Right lobe of liver (tissue), 4 donors: ENCODE results near the gene SYNGR3.

Source experiments
- POLR2A ChIP-seq: fragments of 450-650 bp; IDR thresholded peaks from one replicate; pipeline ENCODE4 v1.6.1; 2017; ENCODE audit warnings: antibody characterized with exemption, mild to moderate bottlenecking
- TF ChIP-seq, protein P1 (sequence below), 4 donors: fragments of 200-600 bp in 3 of 4; fragments of 450-650 bp in 1 of 4; IDR thresholded peaks; one replicate each; pipeline versions ENCODE4 v1.5.1 to v1.8.0; 2016 to 2022; ENCODE audit warnings: antibody characterized with exemption in 4 of 4, mild to moderate bottlenecking in 2 of 4
- donor health status: DM: no; HTN: no; CAD: no.
- donor health status: DM: no; HTN: no; CAD: no.
- donor health status: DM: no; HTN: yes; CAD: no.

DNA sequence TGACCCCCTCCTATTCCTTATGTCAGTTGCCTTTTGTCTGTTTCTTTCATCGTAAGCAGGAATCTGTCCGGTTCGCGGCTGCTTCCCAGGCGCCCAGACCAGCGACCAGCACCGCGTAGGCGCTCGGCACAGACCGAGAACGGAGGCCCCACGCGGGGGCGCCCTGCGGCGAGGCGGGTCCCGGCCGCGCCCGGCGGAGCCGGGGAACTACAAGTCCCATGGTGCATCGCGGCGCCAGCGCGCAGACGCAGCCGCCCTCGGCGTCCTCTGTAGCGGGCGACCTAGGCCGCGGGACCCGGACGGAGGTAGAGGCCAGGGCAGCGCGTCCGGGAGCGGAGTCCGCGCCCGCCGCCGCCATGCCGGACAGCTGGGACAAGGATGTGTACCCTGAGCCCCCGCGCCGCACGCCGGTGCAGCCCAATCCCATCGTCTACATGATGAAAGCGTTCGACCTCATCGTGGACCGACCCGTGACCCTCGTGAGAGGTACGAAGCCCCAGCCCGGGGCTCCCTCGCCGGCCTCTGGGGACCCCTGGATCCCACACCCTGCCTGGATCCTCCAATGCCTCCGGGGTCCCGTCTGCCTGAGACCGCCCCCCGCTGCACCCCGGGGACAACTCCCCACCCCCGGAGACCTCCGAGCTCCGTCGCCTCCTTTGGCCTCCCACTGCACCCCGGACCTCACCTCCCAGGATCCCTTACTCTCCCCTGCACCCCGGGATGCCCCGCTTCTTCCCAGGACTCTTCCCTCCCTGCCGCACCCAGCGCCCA, 30.3 kb upstream of the SYNGR3 start, which contains the start of gene NDUFB10:
- TF ChIP-seq, protein P1, sequence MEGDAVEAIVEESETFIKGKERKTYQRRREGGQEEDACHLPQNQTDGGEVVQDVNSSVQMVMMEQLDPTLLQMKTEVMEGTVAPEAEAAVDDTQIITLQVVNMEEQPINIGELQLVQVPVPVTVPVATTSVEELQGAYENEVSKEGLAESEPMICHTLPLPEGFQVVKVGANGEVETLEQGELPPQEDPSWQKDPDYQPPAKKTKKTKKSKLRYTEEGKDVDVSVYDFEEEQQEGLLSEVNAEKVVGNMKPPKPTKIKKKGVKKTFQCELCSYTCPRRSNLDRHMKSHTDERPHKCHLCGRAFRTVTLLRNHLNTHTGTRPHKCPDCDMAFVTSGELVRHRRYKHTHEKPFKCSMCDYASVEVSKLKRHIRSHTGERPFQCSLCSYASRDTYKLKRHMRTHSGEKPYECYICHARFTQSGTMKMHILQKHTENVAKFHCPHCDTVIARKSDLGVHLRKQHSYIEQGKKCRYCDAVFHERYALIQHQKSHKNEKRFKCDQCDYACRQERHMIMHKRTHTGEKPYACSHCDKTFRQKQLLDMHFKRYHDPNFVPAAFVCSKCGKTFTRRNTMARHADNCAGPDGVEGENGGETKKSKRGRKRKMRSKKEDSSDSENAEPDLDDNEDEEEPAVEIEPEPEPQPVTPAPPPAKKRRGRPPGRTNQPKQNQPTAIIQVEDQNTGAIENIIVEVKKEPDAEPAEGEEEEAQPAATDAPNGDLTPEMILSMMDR (IDR thresholded peaks at IDR 0.05) = peak; percentile 51 to 89 (median 84)
- TF ChIP-seq POLR2A = peak; percentile 97
